Stomach (tissue), 9 donors: Measurements from ENCODE around the gene GRAMD2A. TPM values are rescaled to one million over a fixed set of nuclear protein-coding genes. Genes with fewer than 3 reads are reported as not detected.
A peak's percentile ranks its signal among the peaks of the same experiment; 100 is the strongest.

Experiments used
- DNase-seq, 2 donors: peaks; one replicate each; pipeline versions ENCODE4 v3.0.0 to v3.0.0-alpha.2; 2013 to 2019
- H3K27ac ChIP-seq, 5 donors: fragments of 200-600 bp in 4 of 5; sonication (generic) in 4 of 5; one replicate each; pipeline ENCODE4 v1.5.1; 2013 to 2019; ENCODE audit warnings: mild to moderate bottlenecking in 1 of 5, moderate library complexity in 1 of 5
- H3K27me3 ChIP-seq, 3 donors: fragments of 200-600 bp; sonication (generic); one replicate each; pipeline ENCODE4 v1.5.1; 2017 to 2019; ENCODE audit warnings: mixed run types in 1 of 3
- H3K36me3 ChIP-seq, 4 donors: fragments of 200-600 bp; sonication (generic); 1 replicate in 3 of 4; 2 replicates in 1 of 4; pipeline ENCODE4 v1.5.1; 2016 to 2019
- H3K4me1 ChIP-seq, 4 donors: fragments of 200-600 bp; sonication (generic); one replicate each; pipeline ENCODE4 v1.5.1; 2016 to 2019
- H3K4me3 ChIP-seq, 4 donors: fragments of 200-600 bp; sonication (generic) in 3 of 4; one replicate each; pipeline ENCODE4 v1.5.1; 2016 to 2019; ENCODE audit warnings: mild to moderate bottlenecking in 1 of 4
- H3K9me3 ChIP-seq, 4 donors: fragments of 200-600 bp; sonication (generic); one replicate each; pipeline ENCODE4 v1.5.1; 2016 to 2019
- EP300 ChIP-seq: sonication (generic); formaldehyde crosslinking; IDR thresholded peaks from one replicate; pipeline ENCODE4 v1.6.1; 2017; ENCODE audit warnings: antibody characterized with exemption
- POLR2A ChIP-seq, 4 donors: fragments of 450-650 bp; IDR thresholded peaks; one replicate each; pipeline ENCODE4 v1.6.1; 2016; ENCODE audit warnings: antibody characterized with exemption in 4 of 4, control low read depth in 2 of 4, mild to moderate bottlenecking in 1 of 4, moderate library complexity in 1 of 4
- POLR2AphosphoS5 ChIP-seq, 3 donors: sonication (generic); formaldehyde crosslinking; IDR thresholded peaks; one replicate each; pipeline ENCODE4 v1.6.1; 2016; ENCODE audit warnings: antibody characterized with exemption in 3 of 3
- WGBS, 5 donors: extraction: QIAGEN DNeasy Blood & Tissue Kit in 3 of 5; methylation state at CpG; one replicate each; pipeline versions ENCODE4 v1.1.5 to v1.1.7; 2013 to 2018; 5-methylcytosine and 5-hydroxymethylcytosine counted together
- intact Hi-C: fragments of 100-400 bp; cut with DNase I; formaldehyde crosslinking; loops from one replicate; pipeline ENCODE4 v1.15.1; 2023; ENCODE audit warnings: low total_unique reads
- polyA plus RNA-seq, 3 donors: library from polyadenylated mRNA; stranded (reverse); fragments of 200-250 nt; gene quantifications; one replicate each; pipeline ENCODE4 v1.2.3, GENCODE V29; 2013
- total RNA-seq, 5 donors: library from RNA; depleted of rRNA; stranded (reverse); fragments of >200 nt; gene quantifications; one replicate each; pipeline versions ENCODE4 v1.1.0 to v1.2.3, GENCODE V29; 2014 to 2016
- TF ChIP-seq, protein P1 (sequence below), 7 experiments: fragments of 450-650 bp in 4 of 7; fragments of 200-600 bp in 3 of 7; sonication (generic) in 3 of 7; IDR thresholded peaks; one replicate each; pipeline ENCODE4 v1.5.1; 2016 to 2019; ENCODE audit warnings: antibody characterized with exemption in 7 of 7, control low read depth in 2 of 7, mild to moderate bottlenecking in 1 of 7
- donor health status: healthy with polysubstance abuse.
- donor health status: Bipolar disorder and iron deficiency.
- donor health status: healthy.

The GRAMD2A gene
- total and polyA plus RNA-seq, 8 donors, result 0.29 to 0.92 (median 0.59) TPM; not detected in 4

DNA sequence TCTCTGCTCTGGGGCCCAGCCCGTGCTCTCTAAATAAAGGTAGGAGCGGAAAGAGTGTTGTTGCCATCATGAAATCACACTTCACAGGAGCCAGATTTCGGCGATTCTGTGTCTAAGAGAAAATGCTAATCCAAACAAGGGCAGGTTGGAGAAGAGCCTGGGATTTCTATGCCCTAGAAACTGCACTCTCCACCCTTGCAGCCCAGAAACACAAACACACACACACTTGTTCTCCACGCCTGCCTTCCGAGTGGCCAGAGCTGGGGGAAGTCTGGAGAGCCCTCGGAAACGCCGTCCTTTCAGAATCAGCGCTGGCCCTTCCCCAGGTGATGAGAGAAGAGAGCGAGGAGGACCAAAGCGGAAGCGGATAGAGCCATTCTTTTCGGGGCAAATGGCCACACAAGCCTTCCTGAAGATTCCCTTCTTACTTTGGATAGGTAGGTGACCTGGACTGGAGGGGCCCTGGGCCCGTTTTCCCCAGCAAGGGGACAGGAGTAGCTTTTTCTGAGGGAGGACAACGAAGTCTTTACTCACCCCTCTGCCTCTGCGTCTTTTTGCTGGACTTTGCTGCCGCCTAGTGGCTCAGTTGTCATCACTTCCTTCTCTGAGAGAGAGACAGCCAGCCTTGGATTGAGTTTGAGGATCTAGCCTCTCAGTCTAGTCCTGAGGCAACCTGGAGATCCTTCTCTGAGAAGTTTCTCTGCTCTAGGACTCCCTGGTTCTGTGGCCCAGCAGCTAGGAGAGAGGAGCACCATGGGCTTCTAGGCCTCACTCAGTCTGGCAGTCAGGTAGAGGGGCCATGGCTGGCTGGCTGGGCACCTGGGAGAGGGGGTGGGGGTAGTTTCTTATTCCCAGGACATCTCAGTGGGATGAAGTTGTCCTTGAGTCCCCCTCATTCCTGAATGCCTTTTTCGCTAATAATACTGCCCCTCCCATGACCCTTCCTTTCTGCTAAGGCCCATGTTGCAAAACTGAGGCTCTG is 41.7 kb downstream of the GRAMD2A start:
- intact Hi-C loops, result no loop called here
- WGBS, 5 donors, result 2 to 13% (median 4%) methylated on average over 10 to 19 of the region's 19 CpGs
- no peaks in the 10 kb centered on the region for H3K27me3 ChIP-seq
- H3K36me3 ChIP-seq, result no peaks in the 10 kb centered on the region
- peak; percentile 91 to 95 for DNase-seq
- TF ChIP-seq, protein P1, sequence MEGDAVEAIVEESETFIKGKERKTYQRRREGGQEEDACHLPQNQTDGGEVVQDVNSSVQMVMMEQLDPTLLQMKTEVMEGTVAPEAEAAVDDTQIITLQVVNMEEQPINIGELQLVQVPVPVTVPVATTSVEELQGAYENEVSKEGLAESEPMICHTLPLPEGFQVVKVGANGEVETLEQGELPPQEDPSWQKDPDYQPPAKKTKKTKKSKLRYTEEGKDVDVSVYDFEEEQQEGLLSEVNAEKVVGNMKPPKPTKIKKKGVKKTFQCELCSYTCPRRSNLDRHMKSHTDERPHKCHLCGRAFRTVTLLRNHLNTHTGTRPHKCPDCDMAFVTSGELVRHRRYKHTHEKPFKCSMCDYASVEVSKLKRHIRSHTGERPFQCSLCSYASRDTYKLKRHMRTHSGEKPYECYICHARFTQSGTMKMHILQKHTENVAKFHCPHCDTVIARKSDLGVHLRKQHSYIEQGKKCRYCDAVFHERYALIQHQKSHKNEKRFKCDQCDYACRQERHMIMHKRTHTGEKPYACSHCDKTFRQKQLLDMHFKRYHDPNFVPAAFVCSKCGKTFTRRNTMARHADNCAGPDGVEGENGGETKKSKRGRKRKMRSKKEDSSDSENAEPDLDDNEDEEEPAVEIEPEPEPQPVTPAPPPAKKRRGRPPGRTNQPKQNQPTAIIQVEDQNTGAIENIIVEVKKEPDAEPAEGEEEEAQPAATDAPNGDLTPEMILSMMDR (IDR thresholded peaks at IDR 0.05), result peak in 5 of 7 experiments; percentile 56 to 94 (median 81)
- no peak for TF ChIP-seq EP300
- peak in 2 of 3 donors; percentile 40 to 58 for TF ChIP-seq POLR2AphosphoS5 (IDR thresholded peaks at IDR 0.05)
- TF ChIP-seq POLR2A (IDR thresholded peaks at IDR 0.05), result no peak
- peak overlapping the region; percentile 45 to 52 (median 48) for H3K4me3 ChIP-seq
- peak overlapping the region; percentile 48 to 89 (median 83) for H3K27ac ChIP-seq
- no peaks in the 10 kb centered on the region for H3K9me3 ChIP-seq
- peaks cover 19 to 43% (median 34%) of the 10 kb centered on the region in 4 donors for H3K4me1 ChIP-seq

- Histone ChIP-seq H3K27me3 (no peaks in the 10 kb centered on the region), H3K4me1 (peaks cover 19 to 43% (median 34%) of the 10 kb centered on the region in 4 donors), H3K4me3 (peak overlapping the region; percentile 45 to 52 (median 48)), H3K9me3 (no peaks in the 10 kb centered on the region), H3K36me3 (no peaks in the 10 kb centered on the region), H3K27ac (peak overlapping the region; percentile 48 to 89 (median 83))
- DNase-seq, result peak; percentile 92 to 97
- TF ChIP-seq POLR2AphosphoS5 (IDR thresholded peaks at IDR 0.05) (peak; percentile 78 to 90 (median 83)), EP300 (no peak)
- WGBS, 5 donors, result 17 to 27% (median 18%) methylated on average over 10 to 14 of the region's 14 CpGs
- intact Hi-C loops, result no loop called here
These were observed 42.5 kb downstream of the GRAMD2A start for GRCh38 chr15:72155003-72155621.

- intact Hi-C loops, result no loop called here
- TF ChIP-seq, protein P1 (IDR thresholded peaks at IDR 0.05), result no peak
- TF ChIP-seq POLR2A (IDR thresholded peaks at IDR 0.05) (no peak), EP300 (no peak)
- no peak overlapping the region for H3K4me3 ChIP-seq
- no peak for DNase-seq
- peaks cover 19 to 43% (median 34%) of the 10 kb centered on the region in 4 donors for H3K4me1 ChIP-seq
- H3K9me3 ChIP-seq, result no peaks in the 10 kb centered on the region
- no peaks in the 10 kb centered on the region for H3K27me3 ChIP-seq
- peak overlapping the region; percentile 62 to 89 (median 83) for H3K27ac ChIP-seq
- WGBS, 5 donors, result 76 to 94% (median 89%) methylated on average over 7 of the region's 7 CpGs
- H3K36me3 ChIP-seq, result no peaks in the 10 kb centered on the region
These were observed 43.3 kb downstream of the GRAMD2A start for GRCh38 chr15:72154316-72154715.

- Histone ChIP-seq H3K9me3 (no peaks in the 10 kb centered on the region), H3K36me3 (no peaks in the 10 kb centered on the region), H3K4me3 (no peak overlapping the region), H3K4me1 (peaks cover 19 to 43% (median 34%) of the 10 kb centered on the region in 4 donors), H3K27me3 (no peaks in the 10 kb centered on the region), H3K27ac (peak overlapping the region in 4 of 5 donors; percentile 16 to 89 (median 84))
- DNase-seq, result peak in 1 of 2 donors; percentile 36
- WGBS, 5 donors, result 32 to 49% (median 35%) methylated on average over 4 to 5 of the region's 5 CpGs
- intact Hi-C loops, result no loop called here
- peak in 1 of 3 donors; percentile 6 for TF ChIP-seq POLR2AphosphoS5 (IDR thresholded peaks at IDR 0.05)
- TF ChIP-seq POLR2A (IDR thresholded peaks at IDR 0.05), result no peak
These were observed 44.2 kb downstream of the GRAMD2A start for GRCh38 chr15:72153269-72154000.

GRCh38 chr15:72147418-72147817 is 50.2 kb downstream of the GRAMD2A start:
- H3K27me3 ChIP-seq, result no peaks in the 10 kb centered on the region
- peaks cover 0 to under 1% (median 0%) of the 10 kb centered on the region in 4 donors for H3K4me1 ChIP-seq
- DNase-seq, result no peak
- 61 to 71% (median 68%) methylated on average over 2 of the region's 2 CpGs for WGBS, 5 donors
- H3K4me3 ChIP-seq, result no peak overlapping the region
- TF ChIP-seq, protein P1 (IDR thresholded peaks at IDR 0.05), result no peak
- TF ChIP-seq POLR2A (IDR thresholded peaks at IDR 0.05), result no peak
- TF ChIP-seq POLR2AphosphoS5 (IDR thresholded peaks at IDR 0.05), result no peak
- TF ChIP-seq EP300, result no peak
- H3K9me3 ChIP-seq, result no peaks in the 10 kb centered on the region
- H3K27ac ChIP-seq, result no peak overlapping the region
- no peaks in the 10 kb centered on the region for H3K36me3 ChIP-seq
- intact Hi-C loops, result no loop called here
